AG10803 (cell line): ENCODE results near the gene ZNF76.
"Not testable (repeated sequence)": the region's sequence is repeated elsewhere in the genome, so short reads cannot be mapped to it uniquely, and the experiment has no call there.

ENCODE experiments used
- DNase-seq: peaks from one replicate; pipeline ENCODE4 v3.0.0; 2010; ENCODE audit warnings: low read depth
- H3K4me3 ChIP-seq: 2 replicates; pipeline ENCODE4 v1.5.1; 2011; ENCODE audit warnings: mild to moderate bottlenecking, low read length, control low read depth
- TF ChIP-seq, protein P1 (sequence below): conservative IDR thresholded peaks from 2 replicates; pipeline ENCODE4 v1.5.1; 2011; ENCODE audit warnings: mild to moderate bottlenecking, low read length, control low read depth, inconsistent platforms

The ZNF76 gene

DNA sequence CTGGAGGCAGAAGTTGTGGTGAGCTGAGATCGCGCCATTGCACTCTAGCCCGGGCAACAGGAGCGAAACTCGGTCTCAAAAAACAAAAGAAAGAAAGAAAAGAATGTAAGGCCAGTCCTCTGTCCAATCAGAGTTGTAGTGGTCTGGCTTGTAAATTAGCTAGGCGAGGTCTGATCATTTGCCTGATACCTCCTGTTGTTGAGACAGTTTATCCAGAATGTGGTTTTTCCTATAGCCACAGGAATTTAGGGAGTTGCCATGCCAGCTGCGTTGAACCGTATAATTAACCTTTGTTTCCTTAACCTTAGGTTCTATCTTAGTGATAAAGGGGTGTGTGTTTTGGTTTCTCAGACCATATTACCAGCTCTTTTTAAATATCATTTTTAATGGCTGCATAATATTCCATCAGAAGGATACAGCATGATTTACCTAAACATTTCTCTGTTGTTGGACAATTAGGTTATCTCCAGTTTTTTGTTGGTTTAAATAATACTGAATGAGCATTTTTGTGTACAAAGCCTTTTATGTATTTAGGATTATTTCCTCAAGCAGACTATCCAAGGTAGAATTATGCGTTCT lies 71.1 kb downstream of the ZNF76 start:
- no peak overlapping the region for H3K4me3 ChIP-seq
- DNase-seq: no peak
- TF ChIP-seq, protein P1, sequence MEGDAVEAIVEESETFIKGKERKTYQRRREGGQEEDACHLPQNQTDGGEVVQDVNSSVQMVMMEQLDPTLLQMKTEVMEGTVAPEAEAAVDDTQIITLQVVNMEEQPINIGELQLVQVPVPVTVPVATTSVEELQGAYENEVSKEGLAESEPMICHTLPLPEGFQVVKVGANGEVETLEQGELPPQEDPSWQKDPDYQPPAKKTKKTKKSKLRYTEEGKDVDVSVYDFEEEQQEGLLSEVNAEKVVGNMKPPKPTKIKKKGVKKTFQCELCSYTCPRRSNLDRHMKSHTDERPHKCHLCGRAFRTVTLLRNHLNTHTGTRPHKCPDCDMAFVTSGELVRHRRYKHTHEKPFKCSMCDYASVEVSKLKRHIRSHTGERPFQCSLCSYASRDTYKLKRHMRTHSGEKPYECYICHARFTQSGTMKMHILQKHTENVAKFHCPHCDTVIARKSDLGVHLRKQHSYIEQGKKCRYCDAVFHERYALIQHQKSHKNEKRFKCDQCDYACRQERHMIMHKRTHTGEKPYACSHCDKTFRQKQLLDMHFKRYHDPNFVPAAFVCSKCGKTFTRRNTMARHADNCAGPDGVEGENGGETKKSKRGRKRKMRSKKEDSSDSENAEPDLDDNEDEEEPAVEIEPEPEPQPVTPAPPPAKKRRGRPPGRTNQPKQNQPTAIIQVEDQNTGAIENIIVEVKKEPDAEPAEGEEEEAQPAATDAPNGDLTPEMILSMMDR: no peak

DNA sequence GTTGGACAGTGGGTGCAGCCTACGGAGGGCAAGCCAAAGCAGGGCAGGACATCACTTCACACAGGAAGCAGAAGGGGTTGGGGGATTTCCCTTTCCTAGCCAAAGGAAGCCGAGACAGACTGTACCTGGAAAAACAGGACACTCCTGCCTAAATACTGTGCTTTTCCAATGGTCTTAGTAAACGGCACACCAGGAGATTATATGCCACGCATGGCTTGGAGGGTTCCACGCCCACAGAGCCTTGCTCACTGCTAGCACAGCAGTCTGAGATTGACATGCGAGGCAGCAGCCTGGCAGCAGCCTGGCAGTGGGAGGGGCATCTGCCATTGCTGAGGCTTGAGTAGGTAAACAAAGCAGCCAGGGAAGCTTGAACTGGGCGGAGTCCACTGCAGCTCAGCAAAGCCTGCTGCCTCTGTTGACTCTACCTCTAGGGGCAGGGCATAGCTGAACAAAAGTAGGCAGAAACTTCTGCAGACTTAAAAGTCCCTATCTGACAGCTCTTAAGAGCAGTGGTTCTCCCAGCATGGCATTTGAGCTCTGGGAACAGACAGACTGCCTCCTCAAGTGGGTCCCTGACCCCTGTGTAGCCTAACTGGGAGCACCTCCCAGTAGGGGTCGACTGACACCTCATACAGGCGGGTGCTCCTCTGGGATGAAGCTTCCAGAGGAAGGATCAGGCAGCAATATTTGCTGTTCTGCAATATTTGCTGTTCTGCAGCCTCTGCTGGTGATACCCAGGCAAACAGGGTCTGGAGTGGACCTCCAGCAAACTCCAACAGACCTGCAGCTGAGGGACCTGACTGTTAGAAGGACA lies 72.7 kb downstream of the ZNF76 start:
- H3K4me3 ChIP-seq, DNase-seq: not testable (repeated sequence)

DNA sequence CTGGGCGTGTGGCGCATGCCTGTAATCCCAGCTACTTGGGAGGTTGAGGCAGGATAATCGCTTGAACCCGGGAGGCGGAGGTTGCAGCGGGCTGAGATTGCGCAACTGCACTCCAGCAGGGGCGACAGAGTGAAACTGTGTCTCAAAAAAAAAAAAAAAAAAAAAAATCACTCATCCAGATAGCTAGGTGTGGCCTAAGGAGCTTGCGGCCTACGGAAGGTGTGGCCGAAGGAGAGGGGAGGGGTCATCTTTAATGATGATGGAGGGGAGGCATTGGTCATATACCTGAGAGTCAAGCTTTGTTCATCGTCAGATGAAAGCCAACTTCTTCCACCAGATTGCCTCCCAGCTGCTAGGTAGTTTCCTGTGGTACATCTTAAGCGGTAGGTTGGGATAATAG lies 82.0 kb downstream of the ZNF76 start:
- no peak for DNase-seq

DNA sequence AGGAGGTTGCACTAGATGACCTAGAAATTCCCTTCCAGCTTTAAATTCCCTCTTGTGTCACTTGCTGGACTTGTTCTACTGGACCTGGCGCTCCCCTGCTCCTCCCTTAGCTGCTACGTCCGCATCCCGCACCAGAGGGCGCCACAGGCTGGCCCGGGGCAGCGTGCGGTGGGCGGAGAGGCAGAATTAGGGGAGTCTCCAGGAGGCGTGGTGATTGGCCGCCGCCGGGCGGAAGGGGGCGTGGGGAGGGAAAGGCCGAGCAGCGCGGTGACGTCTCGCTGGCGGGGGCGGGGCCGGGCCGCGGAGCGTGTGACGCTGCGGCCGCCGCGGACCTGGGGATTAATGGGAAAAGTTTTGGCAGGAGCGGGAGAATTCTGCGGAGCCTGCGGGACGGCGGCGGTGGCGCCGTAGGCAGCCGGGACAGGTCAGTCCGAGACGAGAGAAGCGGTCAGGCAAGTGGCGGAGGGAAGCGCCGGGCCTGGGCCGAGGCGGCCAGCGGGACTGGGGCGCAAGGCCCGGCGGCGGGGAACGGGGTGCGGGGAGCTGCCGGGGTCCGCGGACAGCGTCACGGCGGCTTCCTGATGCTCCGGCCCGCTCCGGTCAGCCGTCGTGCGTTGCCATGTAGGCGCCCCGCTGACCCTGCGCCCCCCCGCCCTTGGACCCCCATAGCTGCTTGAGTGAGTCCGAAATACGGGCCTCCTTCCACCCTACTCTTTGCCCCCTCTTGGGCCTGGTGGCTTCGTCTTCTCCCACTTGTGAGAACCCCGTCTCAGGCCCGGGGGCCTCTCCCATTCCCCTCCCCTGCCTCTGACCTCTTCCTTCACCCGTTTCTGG lies 82.9 kb downstream of the ZNF76 start, which contains the start of gene PPARD:
TSS of gene PPARD (plus strand) at position 301 of the 834 bp plus-strand sequence. CDS start 68,530 bp downstream, outside the sequence.
- peak within 1 kb of the TSS; percentile 87 for H3K4me3 ChIP-seq
- TF ChIP-seq, protein P1: peak; percentile 86
- peak; percentile 94 for DNase-seq

More for the DNA sequence above, 82.0 kb downstream of the ZNF76 start:
- H3K4me3 ChIP-seq: no peak overlapping the region
- TF ChIP-seq, protein P1: no peak

DNA sequence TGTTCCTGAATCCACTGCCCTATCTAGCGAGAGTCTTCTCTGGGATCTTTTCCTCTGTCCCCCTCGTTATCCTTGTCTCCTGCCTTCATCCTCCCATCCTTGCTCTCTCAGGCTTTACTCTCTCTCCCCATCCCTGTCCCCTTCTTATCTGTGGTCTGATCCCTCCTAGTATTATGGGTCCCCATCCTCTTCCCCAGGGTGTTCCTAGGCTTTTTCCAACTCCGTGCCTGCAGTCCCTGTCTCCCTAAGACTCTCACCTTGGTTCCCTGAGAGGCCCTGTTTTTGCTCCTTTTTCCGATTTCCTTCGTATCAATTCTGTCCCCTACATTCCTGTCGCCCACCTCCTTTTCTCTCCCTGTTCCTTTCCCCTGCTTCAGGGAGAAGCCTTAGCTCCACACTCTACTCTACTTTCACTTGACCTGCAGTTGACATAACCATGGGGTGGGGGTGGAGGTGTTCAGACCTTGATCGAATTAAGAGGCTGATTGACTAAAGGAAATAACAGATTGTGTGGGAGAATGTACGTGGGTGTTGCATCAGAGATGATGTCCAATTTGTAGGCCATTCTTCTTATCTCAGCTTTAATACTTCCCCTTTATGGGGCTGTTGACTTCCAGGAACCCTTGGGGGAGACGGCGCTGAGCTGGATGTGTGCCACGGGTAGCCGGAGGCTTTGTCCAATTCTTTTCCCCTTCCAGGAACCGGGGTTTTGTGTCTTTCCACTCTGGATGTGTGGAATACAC lies 83.7 kb downstream of the ZNF76 start:
- DNase-seq: no peak
- TF ChIP-seq, protein P1: no peak
- peak overlapping the region; percentile 87 for H3K4me3 ChIP-seq

DNA sequence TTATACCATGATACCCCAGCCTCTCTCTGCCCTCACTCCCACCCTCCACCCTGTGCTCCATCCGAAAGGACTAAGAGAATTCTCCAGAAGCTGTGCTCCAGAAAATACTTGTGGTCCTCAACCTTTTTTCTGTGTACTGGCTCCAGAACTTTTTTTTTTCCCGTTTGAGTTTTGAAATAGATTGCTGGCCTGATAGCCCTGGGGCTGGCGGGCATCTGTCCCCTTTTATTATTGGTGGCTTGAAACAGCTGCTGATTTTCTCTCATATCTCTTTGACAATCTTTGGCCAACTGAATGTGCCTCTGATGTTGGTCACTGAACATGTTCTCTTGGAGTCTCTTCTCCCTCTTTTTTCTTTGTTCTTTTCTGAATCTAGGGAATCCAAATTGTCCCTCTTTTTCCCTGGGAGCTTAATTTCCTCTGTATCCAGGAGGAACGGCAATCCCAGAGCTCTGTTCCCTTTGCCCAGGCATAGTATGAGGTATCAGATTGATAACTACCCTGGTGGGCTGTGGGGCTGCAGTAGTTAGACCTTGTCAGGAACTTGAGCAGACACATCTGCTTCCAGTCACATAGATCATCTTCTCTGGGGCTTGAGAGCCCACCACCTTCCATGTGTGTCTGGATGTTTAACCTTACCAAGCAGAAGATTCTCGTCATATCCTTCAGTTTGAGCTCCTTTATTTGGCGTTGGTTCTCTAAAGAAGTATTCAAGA lies 84.5 kb downstream of the ZNF76 start:
- TF ChIP-seq, protein P1: no peak
- peak overlapping the region; percentile 87 for H3K4me3 ChIP-seq
- no peak for DNase-seq
